Measurements from ENCODE around the gene SECTM1. TPM values are rescaled to one million over a fixed set of nuclear protein-coding genes. Genes with fewer than 3 reads are reported as not detected.

The SECTM1 gene
- total and polyA plus RNA-seq, 9 of the 15 experiments (the other 6 are each of a cell fraction or from before 2014, with no cell fraction given): 0.11 to 0.46 (median 0.18) TPM; not detected in 6

GRCh38 chr17:82338858-82339633, 5.5 kb upstream of the SECTM1 start (continued):
- TF ChIP-seq MYBL2 (IDR thresholded peaks at IDR 0.05; ENCODE audit: low read depth) (no peak), MYBL2 (CRISPR knock-in tag; IDR thresholded peaks at IDR 0.05; ENCODE audit: borderline replicate concordance) (no peak), CHD4 (IDR thresholded peaks at IDR 0.05; ENCODE audit: insufficient read depth, insufficient replicate concordance, low read depth, low read length, poor library complexity, severe bottlenecking) (no peak), RBM14 (IDR thresholded peaks at IDR 0.05; ENCODE audit: borderline replicate concordance, insufficient read depth, low read depth, low read length) (no peak), COPS2 (conservative IDR thresholded peaks at IDR 0.05) (no peak), SIRT6 (IDR thresholded peaks at IDR 0.05; ENCODE audit: low read depth, low read length) (no peak), THAP7 (CRISPR knock-in tag; IDR thresholded peaks at IDR 0.05) (no peak), ZEB2 (IDR thresholded peaks at IDR 0.05) (peak; percentile 60; the same call in 1 of the 2 replicates), JUNB (CRISPR knock-in tag; conservative IDR thresholded peaks at IDR 0.05) (no peak), CBFB (CRISPR knock-in tag; IDR thresholded peaks at IDR 0.05) (no peak), ZNF12 (CRISPR knock-in tag; IDR thresholded peaks at IDR 0.05) (no peak), NFXL1 (CRISPR knock-in tag; IDR thresholded peaks at IDR 0.05) (no peak), CHCHD3 (CRISPR knock-in tag; IDR thresholded peaks at IDR 0.05) (no peak), KAT2B (IDR thresholded peaks at IDR 0.05; ENCODE audit: low read depth, low read length) (no peak), ZNF318 (IDR thresholded peaks at IDR 0.05; ENCODE audit: borderline replicate concordance in 1 of 2, low read depth in 1 of 2) (peak in 1 of 2 experiments; percentile 91; a peak in 2 of 4 replicates), MECOM (CRISPR knock-in tag; IDR thresholded peaks at IDR 0.05) (no peak), GATAD2B (IDR thresholded peaks at IDR 0.05; ENCODE audit: borderline replicate concordance) (no peak; the same call in 1 of the 2 replicates), FIP1L1 (IDR thresholded peaks at IDR 0.05; ENCODE audit: low read depth, low read length, poor library complexity, severe bottlenecking) (no peak), TBL1XR1 (IDR thresholded peaks at IDR 0.05; ENCODE audit: low read length in 2 of 2) (0 out of 4 replicates have a peak, but pooled peaks of 1 of the 2 experiments have one; percentile 38)
